K562 (cell line): ENCODE results near the gene TMEM214. TPM values are rescaled to one million over a fixed set of nuclear protein-coding genes. Genes with fewer than 3 reads are reported as not detected.

Source experiments
- ATAC-seq: fragments of 200-7000 bp; cut with Tn5 transposase; 3 replicates; pipeline ENCODE4 v1.9.1; 2020; ENCODE audit warnings: moderate library complexity
- BruUV-seq: library from RNA; stranded (reverse); fragments of 400-500 nt; replicated peaks from 2 replicates; lab custom pipeline; 2021; lab: Mats Ljungman, UMichigan
- CTCF ChIA-PET: fragments of 300-600 bp; formaldehyde crosslinking; extraction: SDS; loops from one replicate; lab custom pipeline; 2021; ENCODE audit warnings: low intra/inter-chr PET ratio; lab: Yijun Ruan, JAX
- POLR2A ChIA-PET: fragments of 300-600, 350-650 bp; sonication (Branson Sonifier 250); formaldehyde crosslinking; extraction: SDS; loops from one replicate; lab custom pipeline; 2021; ENCODE audit warnings: antibody characterized with exemption, inconsistent platforms; lab: Yijun Ruan, JAX
- DNase-seq, 4 experiments: peaks; one replicate each; pipeline versions ENCODE4 v3.0.0 to v3.0.0-alpha.2; 2011 to 2018; ENCODE audit warnings: low spot score in 3 of 4, mixed read lengths in 3 of 4; ENCODE audit errors: extremely low read depth in 1 of 4
- FAIRE-seq: peaks from 2 replicates; lab custom pipeline; 2011; peaks lifted over from hg19 to GRCh38; lab: Jason Lieb, UNC
- H2AFZ ChIP-seq: 2 replicates; pipeline ENCODE4 v1.6.0; 2011; ENCODE audit warnings: low read depth, low read length, control low read depth, inconsistent platforms
- H3K27ac ChIP-seq: fragments of 200-600 bp; 3 replicates; pipeline ENCODE4 v1.8.0; 2011; ENCODE audit warnings: low read depth, mild to moderate bottlenecking, control low read depth, inconsistent platforms, low read length, moderate library complexity, mixed read lengths; ENCODE audit errors: extremely low read depth
- H3K27me3 ChIP-seq, 2 experiments: fragments of 300-600 bp in 1 of 2; 2 replicates in 1 of 2; 3 replicates in 1 of 2; pipeline versions ENCODE4 v1.6.0 to v1.8.0; 2011; ENCODE audit warnings: inconsistent platforms in 2 of 2, low read length in 2 of 2, mild to moderate bottlenecking in 1 of 2, mixed read lengths in 1 of 2, moderate library complexity in 1 of 2; ENCODE audit not compliant: control insufficient read depth in 2 of 2, insufficient read depth in 2 of 2
- H3K36me3 ChIP-seq: fragments of 300-600 bp; 3 replicates; pipeline ENCODE4 v1.8.0; 2011; ENCODE audit warnings: mild to moderate bottlenecking, low read length, inconsistent platforms; ENCODE audit not compliant: control insufficient read depth, insufficient read depth
- H3K4me1 ChIP-seq, 2 experiments: fragments of 200-600 bp in 1 of 2; replicated peaks in 1 of 2; 2 replicates in 1 of 2; 3 replicates in 1 of 2; pipeline versions ENCODE4 v1.5.1 to v1.8.0; 2011; ENCODE audit warnings: inconsistent platforms in 2 of 2, low read length in 2 of 2, mild to moderate bottlenecking in 1 of 2, mixed read lengths in 1 of 2, moderate library complexity in 1 of 2; ENCODE audit not compliant: control insufficient read depth in 2 of 2, insufficient read depth in 2 of 2
- H3K4me2 ChIP-seq: 2 replicates; pipeline ENCODE4 v1.6.1; 2011; ENCODE audit warnings: low read length, control low read depth, inconsistent platforms, mixed read lengths; ENCODE audit not compliant: insufficient read depth
- H3K4me3 ChIP-seq: fragments of 200-600 bp; sonication (generic), shearing (Covaris generic); 2 replicates; pipeline ENCODE4 v1.5.1; 2016; ENCODE audit warnings: control low read depth, inconsistent platforms
- H3K79me2 ChIP-seq: fragments of 200-600 bp; 3 replicates; pipeline ENCODE4 v1.8.0; 2011; ENCODE audit warnings: low read length, inconsistent platforms; ENCODE audit not compliant: control insufficient read depth, insufficient read depth
- H3K9ac ChIP-seq, 2 experiments: 2 replicates each; pipeline versions ENCODE4 v1.6.0 to v1.6.1; 2011; ENCODE audit warnings: low read depth in 2 of 2, low read length in 2 of 2, control low read depth in 1 of 2, inconsistent platforms in 1 of 2, mild to moderate bottlenecking in 1 of 2, mixed read lengths in 1 of 2; ENCODE audit not compliant: insufficient read depth in 1 of 2
- H3K9me1 ChIP-seq: one replicate; pipeline ENCODE4 v1.6.0; 2011; ENCODE audit warnings: inconsistent platforms, mild to moderate bottlenecking, low read length, moderate library complexity; ENCODE audit not compliant: control insufficient read depth, insufficient read depth
- H3K9me3 ChIP-seq: replicated peaks from 2 replicates; pipeline ENCODE4 v1.5.1; 2011; ENCODE audit warnings: low read depth, low read length, inconsistent platforms; ENCODE audit not compliant: control insufficient read depth, insufficient read depth
- H4K20me1 ChIP-seq: replicated peaks from 2 replicates; pipeline ENCODE4 v1.6.1; 2011; ENCODE audit warnings: low read length, inconsistent platforms, mixed read lengths; ENCODE audit not compliant: control insufficient read depth, insufficient read depth
- IFI16 ChIP-seq: fragments of 250-450 bp; sonication (Bioruptor Pico); IDR thresholded peaks from 2 replicates; pipeline ENCODE4 v2.1.2; 2022; ENCODE audit warnings: mild to moderate bottlenecking, inconsistent platforms
- MEIS2 ChIP-seq: fragments of 450-650 bp; IDR thresholded peaks from 2 replicates; pipeline ENCODE4 v1.6.1; 2014; ENCODE audit warnings: mild to moderate bottlenecking; ENCODE audit not compliant: partially characterized antibody
- NR1H2 ChIP-seq: sonication (generic); formaldehyde crosslinking; IDR thresholded peaks from 2 replicates; pipeline ENCODE4 v1.4.0; 2020; ENCODE audit warnings: mild to moderate bottlenecking, missing genetic modification reagents
- RFX1 ChIP-seq: fragments of 450-650 bp; IDR thresholded peaks from 2 replicates; pipeline ENCODE4 v1.6.1; 2016; ENCODE audit warnings: mild to moderate bottlenecking, moderate library complexity
- SMAD3 ChIP-seq: fragments of 450-650 bp; formaldehyde crosslinking; conservative IDR thresholded peaks from 2 replicates; pipeline ENCODE4 v1.4.0; 2020; ENCODE audit warnings: mild to moderate bottlenecking
- SMAD4 ChIP-seq: fragments of 250-450 bp; sonication (Bioruptor Pico); conservative IDR thresholded peaks from 2 replicates; pipeline ENCODE4 v1.8.0; 2021; ENCODE audit warnings: inconsistent platforms, mild to moderate bottlenecking, moderate library complexity
- SPI1 ChIP-seq: IDR thresholded peaks from 2 replicates; pipeline ENCODE4 v1.6.1; 2011; ENCODE audit warnings: low read depth, low read length, control low read depth, borderline replicate concordance
- WGBS: fragments of 100-300 bp; shearing (Covaris generic); methylation state at CpG from one replicate; pipeline ENCODE4 v1.1.6; 2016; ENCODE audit warnings: low coverage, mixed read lengths; ENCODE audit not compliant: insufficient coverage; ENCODE audit errors: missing lambda C conversion rate; 5-methylcytosine and 5-hydroxymethylcytosine counted together
- in situ Hi-C: fragments of 300-500 bp; cut with MboI; formaldehyde crosslinking; loops from 4 replicates; pipeline ENCODE4 v1.15.0; 2018; ENCODE audit warnings: inconsistent platforms, mixed read lengths
- intact Hi-C: fragments of 100-400 bp; cut with micrococcal nuclease; formaldehyde crosslinking; loops from 2 replicates; pipeline ENCODE4 v1.14.2; 2022
- polyA plus RNA-seq, 8 experiments: library from polyadenylated mRNA; depleted of rRNA in 4 of 8; stranded (reverse) in 5 of 8; unstranded in 3 of 8; fragments of >200 nt; fragmentation: Nextera tagmentation in 2 of 8; fragmentation: Illumina TruSeq in 1 of 8; extraction: Ambion mirVana in 2 of 8; extraction: Trizol in 1 of 8; gene quantifications; 2 replicates each; pipeline versions ENCODE4 v1.2.1 to v1.2.3, GENCODE V29; 2011 to 2014; ENCODE audit warnings: inconsistent platforms in 1 of 8, missing spikeins in 1 of 8
- total RNA-seq, 7 experiments: library from RNA; depleted of rRNA in 6 of 7; stranded (reverse); fragments of >200 nt in 6 of 7; fragmentation: Illumina TruSeq in 2 of 7; extraction: Trizol in 2 of 7; gene quantifications; 2 replicates each; pipeline versions ENCODE4 v1.2.1 to v1.2.3, GENCODE V29; 2011 to 2021; ENCODE audit warnings: low replicate concordance in 1 of 7
- TF ChIP-seq, protein P1 (sequence below): IDR thresholded peaks from 2 replicates; pipeline ENCODE4 v1.6.1; 2011; ENCODE audit not compliant: insufficient read length; ENCODE audit errors: extremely low read depth
- TF ChIP-seq, protein P2 (sequence below), 2 experiments: IDR thresholded peaks in 1 of 2; conservative IDR thresholded peaks in 1 of 2; 2 replicates each; pipeline ENCODE4 v1.6.1; 2016; ENCODE audit warnings: low read depth in 2 of 2, mild to moderate bottlenecking in 1 of 2, missing compliant biosample characterization in 1 of 2, missing genetic modification characterization in 1 of 2, moderate library complexity in 1 of 2
- TF ChIP-seq, protein P3 (sequence below): fragments of 200-800 bp; sonication (Bioruptor generic); IDR thresholded peaks from 2 replicates; pipeline ENCODE4 v1.6.1; 2017; ENCODE audit warnings: missing genetic modification characterization, missing compliant biosample characterization
- TF ChIP-seq, protein P4 (sequence below): fragments of 450-650 bp; IDR thresholded peaks from 2 replicates; pipeline ENCODE4 v1.6.1; 2016

The TMEM214 gene
- total and polyA plus RNA-seq, 9 of the 15 experiments (the other 6 are each of a cell fraction or from before 2014, with no cell fraction given) = 11.4 to 81.4 (median 44.1) TPM

DNA sequence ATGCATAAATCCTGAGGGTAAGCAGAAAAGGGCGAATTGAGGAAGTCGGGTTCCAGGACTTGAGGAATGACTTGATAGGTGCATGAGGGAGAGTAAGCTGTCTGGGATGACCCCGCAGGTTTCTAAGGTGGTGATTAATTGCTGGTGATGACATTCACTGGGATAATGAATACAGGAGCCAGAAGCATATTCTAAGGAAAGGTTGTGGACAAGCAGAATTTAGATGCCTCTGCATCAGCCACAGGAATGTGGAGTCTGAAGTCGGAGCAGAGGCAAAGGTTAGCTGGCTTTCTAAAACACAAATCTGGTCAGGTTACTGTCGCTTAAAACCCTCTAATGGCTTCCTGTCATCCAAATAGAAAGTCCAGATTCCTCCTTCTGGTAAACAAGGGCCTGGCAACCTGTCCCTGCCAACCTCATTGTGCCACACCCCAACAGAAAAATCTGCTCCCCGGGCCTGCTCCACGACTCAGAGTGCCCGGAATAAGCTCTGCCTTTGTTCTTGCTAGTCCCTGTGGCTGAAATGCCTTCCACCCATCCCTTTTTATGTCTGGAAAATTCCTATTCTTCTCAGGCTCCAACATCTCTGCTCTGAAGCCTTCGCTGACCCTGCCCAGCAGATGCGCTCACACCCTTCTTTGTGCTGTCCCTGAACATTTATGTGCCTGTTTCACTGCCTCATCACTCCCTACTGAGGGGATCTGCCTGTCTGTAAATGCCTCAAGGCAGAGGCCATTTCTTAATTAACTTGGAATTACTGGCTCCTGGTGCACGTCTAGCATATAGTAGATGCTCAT, 11.3 kb upstream of the TMEM214 start:
- intact Hi-C loops (no loop called here), in situ Hi-C loops (loop anchor here (5.0 kb wide), 1 partner anchor 179 kb away; no protein-coding TSS in a partner anchor)
- POLR2A ChIA-PET = interaction anchor here (0.5 to 1.3 kb wide), 3 partner anchors 14 to 55 kb away, joined by 3 to 4 read pairs (median 3); no protein-coding TSS in a partner anchor
- peaks cover 51% of the 10 kb centered on the region for H3K36me3 ChIP-seq
- H3K9ac ChIP-seq = no peak overlapping the region
- H3K9me3 ChIP-seq = no peaks in the 10 kb centered on the region
- H3K4me3 ChIP-seq = no peak overlapping the region
- TF ChIP-seq SMAD3 (CRISPR knock-in tag) (no peak), IFI16 (CRISPR knock-in tag) (no peak), RFX1 (no peak), MEIS2 (peak; percentile 72), SPI1 (peak; percentile 74), NR1H2 (CRISPR knock-in tag) (no peak), SMAD4 (CRISPR knock-in tag) (no peak)
- TF ChIP-seq, protein P1, sequence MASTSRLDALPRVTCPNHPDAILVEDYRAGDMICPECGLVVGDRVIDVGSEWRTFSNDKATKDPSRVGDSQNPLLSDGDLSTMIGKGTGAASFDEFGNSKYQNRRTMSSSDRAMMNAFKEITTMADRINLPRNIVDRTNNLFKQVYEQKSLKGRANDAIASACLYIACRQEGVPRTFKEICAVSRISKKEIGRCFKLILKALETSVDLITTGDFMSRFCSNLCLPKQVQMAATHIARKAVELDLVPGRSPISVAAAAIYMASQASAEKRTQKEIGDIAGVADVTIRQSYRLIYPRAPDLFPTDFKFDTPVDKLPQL = no peak
- TF ChIP-seq, protein P2, sequence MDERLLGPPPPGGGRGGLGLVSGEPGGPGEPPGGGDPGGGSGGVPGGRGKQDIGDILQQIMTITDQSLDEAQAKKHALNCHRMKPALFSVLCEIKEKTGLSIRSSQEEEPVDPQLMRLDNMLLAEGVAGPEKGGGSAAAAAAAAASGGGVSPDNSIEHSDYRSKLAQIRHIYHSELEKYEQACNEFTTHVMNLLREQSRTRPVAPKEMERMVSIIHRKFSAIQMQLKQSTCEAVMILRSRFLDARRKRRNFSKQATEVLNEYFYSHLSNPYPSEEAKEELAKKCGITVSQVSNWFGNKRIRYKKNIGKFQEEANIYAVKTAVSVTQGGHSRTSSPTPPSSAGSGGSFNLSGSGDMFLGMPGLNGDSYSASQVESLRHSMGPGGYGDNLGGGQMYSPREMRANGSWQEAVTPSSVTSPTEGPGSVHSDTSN (CRISPR knock-in tag; IDR thresholded peaks at IDR 0.05; ENCODE audit: low read depth) = no peak
- TF ChIP-seq, protein P2 (tag; conservative IDR thresholded peaks at IDR 0.05; ENCODE audit: low read depth) = peak; percentile 58
- TF ChIP-seq, protein P3, sequence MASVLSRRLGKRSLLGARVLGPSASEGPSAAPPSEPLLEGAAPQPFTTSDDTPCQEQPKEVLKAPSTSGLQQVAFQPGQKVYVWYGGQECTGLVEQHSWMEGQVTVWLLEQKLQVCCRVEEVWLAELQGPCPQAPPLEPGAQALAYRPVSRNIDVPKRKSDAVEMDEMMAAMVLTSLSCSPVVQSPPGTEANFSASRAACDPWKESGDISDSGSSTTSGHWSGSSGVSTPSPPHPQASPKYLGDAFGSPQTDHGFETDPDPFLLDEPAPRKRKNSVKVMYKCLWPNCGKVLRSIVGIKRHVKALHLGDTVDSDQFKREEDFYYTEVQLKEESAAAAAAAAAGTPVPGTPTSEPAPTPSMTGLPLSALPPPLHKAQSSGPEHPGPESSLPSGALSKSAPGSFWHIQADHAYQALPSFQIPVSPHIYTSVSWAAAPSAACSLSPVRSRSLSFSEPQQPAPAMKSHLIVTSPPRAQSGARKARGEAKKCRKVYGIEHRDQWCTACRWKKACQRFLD (CRISPR knock-in tag) = no peak
- TF ChIP-seq, protein P4, sequence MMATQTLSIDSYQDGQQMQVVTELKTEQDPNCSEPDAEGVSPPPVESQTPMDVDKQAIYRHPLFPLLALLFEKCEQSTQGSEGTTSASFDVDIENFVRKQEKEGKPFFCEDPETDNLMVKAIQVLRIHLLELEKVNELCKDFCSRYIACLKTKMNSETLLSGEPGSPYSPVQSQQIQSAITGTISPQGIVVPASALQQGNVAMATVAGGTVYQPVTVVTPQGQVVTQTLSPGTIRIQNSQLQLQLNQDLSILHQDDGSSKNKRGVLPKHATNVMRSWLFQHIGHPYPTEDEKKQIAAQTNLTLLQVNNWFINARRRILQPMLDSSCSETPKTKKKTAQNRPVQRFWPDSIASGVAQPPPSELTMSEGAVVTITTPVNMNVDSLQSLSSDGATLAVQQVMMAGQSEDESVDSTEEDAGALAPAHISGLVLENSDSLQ = peak; percentile 44; the same call in 1 of the 2 replicates
- peaks cover 37% of the 10 kb centered on the region for H3K79me2 ChIP-seq
- no peaks in the 10 kb centered on the region for H3K9me1 ChIP-seq
- no TSS peak for BruUV-seq
- 0 out of 2 replicates have a peak, but pooled peaks cover 7% of the 10 kb centered on the region for H4K20me1 ChIP-seq
- H2AFZ ChIP-seq = no peak overlapping the region
- WGBS = 66% methylated on average over 11 of the region's 11 CpGs
- no peak for ATAC-seq
- peaks cover 48 to 49% of the 10 kb centered on the region in 2 experiments for H3K4me1 ChIP-seq
- no peak for FAIRE-seq
- no peak for DNase-seq
- H3K27ac ChIP-seq = peak overlapping the region; percentile 64; the same call in 1 of the 3 replicates
- H3K27me3 ChIP-seq = no peaks in the 10 kb centered on the region
- CTCF ChIA-PET = interaction anchor here (6.8 kb wide), 1 partner anchor 60 kb away, joined by 65 read pairs; no protein-coding TSS in a partner anchor
- no peak overlapping the region; the same call in 1 of the 2 replicates for H3K4me2 ChIP-seq
